HEK293 (cell line): Measurements from ENCODE around the gene CD2.

Experiments used
- CTCF ChIP-seq: fragments of 450-650 bp; formaldehyde crosslinking; IDR thresholded peaks from 2 replicates; pipeline ENCODE4 v1.5.1; 2016; ENCODE audit warnings: missing biosample characterization, missing genetic modification characterization
- KLF9 ChIP-seq: fragments of 450-650 bp; formaldehyde crosslinking; IDR thresholded peaks from 2 replicates; pipeline ENCODE4 v1.5.1; 2016; ENCODE audit warnings: missing biosample characterization, missing genetic modification characterization, low read depth
- MYNN ChIP-seq: fragments of 450-650 bp; formaldehyde crosslinking; IDR thresholded peaks from 2 replicates; pipeline ENCODE4 v1.5.1; 2016; ENCODE audit warnings: missing biosample characterization, missing genetic modification characterization, borderline replicate concordance
- PRDM4 ChIP-seq: fragments of 450-650 bp; formaldehyde crosslinking; IDR thresholded peaks from 2 replicates; pipeline ENCODE4 v1.5.1; 2017; ENCODE audit warnings: missing biosample characterization, missing genetic modification characterization
- REST ChIP-seq: fragments of 450-650 bp; formaldehyde crosslinking; IDR thresholded peaks from 2 replicates; pipeline ENCODE4 v1.5.1; 2016; ENCODE audit warnings: missing biosample characterization, missing genetic modification characterization
- SALL2 ChIP-seq: fragments of 450-650 bp; formaldehyde crosslinking; IDR thresholded peaks from 2 replicates; pipeline ENCODE4 v1.5.0; 2017; ENCODE audit warnings: missing biosample characterization, mild to moderate bottlenecking, missing genetic modification characterization, borderline replicate concordance
- ZNF274 ChIP-seq, 2 experiments: fragments of 200-500 bp in 1 of 2; fragments of 450-650 bp in 1 of 2; sonication (Bioruptor generic) in 1 of 2; formaldehyde crosslinking in 1 of 2; IDR thresholded peaks; 2 replicates each; pipeline versions ENCODE4 v1.5.1 to v1.6.1; 2014 to 2016; ENCODE audit warnings: borderline replicate concordance in 1 of 2, inconsistent platforms in 1 of 2, low read length in 1 of 2, missing biosample characterization in 1 of 2, missing genetic modification characterization in 1 of 2
- ZNF292 ChIP-seq: fragments of 450-650 bp; formaldehyde crosslinking; IDR thresholded peaks from 2 replicates; pipeline ENCODE4 v1.5.1; 2016; ENCODE audit warnings: low read depth, missing biosample characterization, missing genetic modification characterization, borderline replicate concordance
- ZNF561 ChIP-seq: fragments of 450-650 bp; IDR thresholded peaks from 2 replicates; pipeline ENCODE4 v1.5.1; 2018; ENCODE audit warnings: missing biosample characterization, missing genetic modification characterization, borderline replicate concordance
- ZNF704 ChIP-seq: fragments of 450-650 bp; formaldehyde crosslinking; IDR thresholded peaks from 2 replicates; pipeline ENCODE4 v1.5.1; 2016; ENCODE audit warnings: missing biosample characterization, missing genetic modification characterization

- TF ChIP-seq ZNF292 (tag by site-specific recombination) (no peak), SALL2 (tag by site-specific recombination) (no peak), REST (tag by site-specific recombination) (no peak), CTCF (tag by site-specific recombination) (no peak), ZNF274 (IDR thresholded peaks at IDR 0.05; ENCODE audit: low read length) (no peak), ZNF274 (tag by site-specific recombination; IDR thresholded peaks at IDR 0.05; ENCODE audit: borderline replicate concordance) (no peak), ZNF704 (tag by site-specific recombination) (no peak), KLF9 (tag by site-specific recombination) (no peak), MYNN (tag by site-specific recombination) (no peak), PRDM4 (tag by site-specific recombination) (no peak), ZNF561 (no peak)
These were observed 23.9 kb downstream of the CD2 start for GRCh38 chr1:116777831-116778830.
